B cell (primary cell): ENCODE measurements around the gene CRIM1. TPM values are rescaled to one million over a fixed set of nuclear protein-coding genes. Genes with fewer than 3 reads are reported as not detected.

Experiments used
- ATAC-seq: fragments of 200-7000 bp; cut with Tn5 transposase; one replicate; pipeline ENCODE4 v1.10.0; 2021; ENCODE audit warnings: low read depth, mild to moderate bottlenecking, moderate number of reproducible peaks, moderate library complexity
- CTCF ChIA-PET: fragments of 350-600 bp; sonication (Branson Sonifier 250); formaldehyde crosslinking; loops from one replicate; lab custom pipeline; 2021; ENCODE audit warnings: antibody characterized with exemption, inconsistent platforms; lab: Charles Lee
- POLR2A ChIA-PET: fragments of 350-600 bp; sonication (Branson Sonifier 250); formaldehyde crosslinking; loops from one replicate; lab custom pipeline; 2021; ENCODE audit warnings: antibody characterized with exemption; lab: Charles Lee
- DNase-seq: peaks from one replicate; pipeline ENCODE4 v3.0.0; 2013
- H2AFZ ChIP-seq: 2 replicates; pipeline ENCODE4 v1.6.1; 2012; ENCODE audit warnings: mild to moderate bottlenecking, low read depth, low read length; ENCODE audit not compliant: insufficient read depth, poor library complexity, severe bottlenecking
- H3K27ac ChIP-seq, 2 donors: 1 replicate in 1 of 2; 2 replicates in 1 of 2; pipeline ENCODE4 v1.5.1; 2012 to 2013; ENCODE audit warnings: low read length in 2 of 2, mild to moderate bottlenecking in 2 of 2, moderate library complexity in 1 of 2
- H3K27me3 ChIP-seq, 4 experiments: fragments of 200-600 bp in 1 of 4; sonication (generic) in 1 of 4; replicated peaks in 1 of 4; 1 replicate in 2 of 4; 2 replicates in 2 of 4; pipeline versions ENCODE4 v1.6.1 to v1.7.0; 2013 to 2016; ENCODE audit warnings: low read length in 3 of 4, mild to moderate bottlenecking in 2 of 4, mixed read lengths in 1 of 4, moderate library complexity in 1 of 4; ENCODE audit not compliant: insufficient read depth in 4 of 4, control insufficient read depth in 3 of 4; ENCODE audit errors: control extremely low read depth in 1 of 4
- H3K36me3 ChIP-seq, 2 experiments: replicated peaks in 1 of 2; 1 replicate in 1 of 2; 2 replicates in 1 of 2; pipeline versions ENCODE4 v1.6.1 to v1.7.1; 2013; ENCODE audit warnings: low read length in 1 of 2; ENCODE audit not compliant: insufficient read depth in 2 of 2, control insufficient read depth in 1 of 2; ENCODE audit errors: control extremely low read depth in 1 of 2, extremely low read depth in 1 of 2
- H3K4me1 ChIP-seq, 2 donors: fragments of 200-600 bp in 1 of 2; sonication (generic) in 1 of 2; 1 replicate in 1 of 2; 2 replicates in 1 of 2; pipeline versions ENCODE4 v1.5.1 to v1.6.1; 2013 to 2017; ENCODE audit warnings: low read length in 2 of 2; ENCODE audit not compliant: control insufficient read depth in 2 of 2, insufficient read depth in 2 of 2
- H3K4me2 ChIP-seq: replicated peaks from 2 replicates; pipeline ENCODE3; 2012; ENCODE audit warnings: mild to moderate bottlenecking, low read depth, low read length; ENCODE audit not compliant: poor library complexity, severe bottlenecking
- H3K4me3 ChIP-seq, 5 experiments: fragments of 200-600 bp in 1 of 5; sonication (generic) in 1 of 5; 1 replicate in 3 of 5; 2 replicates in 2 of 5; pipeline versions ENCODE4 v1.5.1 to v1.7.0; 2011 to 2016; ENCODE audit warnings: low read length in 4 of 5, mild to moderate bottlenecking in 4 of 5, low read depth in 2 of 5, control low read depth in 1 of 5, moderate library complexity in 1 of 5; ENCODE audit not compliant: insufficient read depth in 1 of 5; ENCODE audit errors: control extremely low read depth in 1 of 5, extremely low read depth in 1 of 5
- H3K79me2 ChIP-seq: fragments of 200-600 bp; sonication (generic); one replicate; pipeline ENCODE4 v1.6.0; 2016; ENCODE audit warnings: low read length; ENCODE audit not compliant: control insufficient read depth, insufficient read depth
- H3K9ac ChIP-seq: fragments of 200-600 bp; sonication (generic); 2 replicates; pipeline ENCODE4 v1.6.1; 2017; ENCODE audit warnings: mild to moderate bottlenecking, low read length, moderate library complexity
- H3K9me3 ChIP-seq, 3 donors: one replicate each; pipeline versions ENCODE4 v1.6.1 to v1.7.1; 2013; ENCODE audit warnings: low read length in 2 of 3; ENCODE audit not compliant: control insufficient read depth in 2 of 3, insufficient read depth in 1 of 3; ENCODE audit errors: control extremely low read depth in 1 of 3
- H4K20me1 ChIP-seq: 2 replicates; pipeline ENCODE4 v1.6.0; 2012; ENCODE audit warnings: mild to moderate bottlenecking, low read length; ENCODE audit not compliant: insufficient read depth, control insufficient read depth, poor library complexity, severe bottlenecking
- H3K27ac Mint-ChIP-seq: one replicate; pipeline ENCODE4 v1.8.0; 2021; ENCODE audit warnings: mixed read lengths
- H3K27me3 Mint-ChIP-seq: one replicate; pipeline ENCODE4 v1.8.0; 2021; ENCODE audit warnings: mixed read lengths
- H3K4me1 Mint-ChIP-seq: one replicate; pipeline ENCODE4 v1.8.0; 2021; ENCODE audit warnings: mixed read lengths
- H3K4me3 Mint-ChIP-seq: one replicate; pipeline ENCODE4 v1.8.0; 2021; ENCODE audit warnings: mixed read lengths
- H3K9me3 Mint-ChIP-seq: one replicate; pipeline ENCODE4 v1.8.0; 2022; ENCODE audit warnings: mixed read lengths; ENCODE audit not compliant: insufficient read depth
- CTCF ChIP-seq: fragments of 200-600 bp; IDR thresholded peaks from one replicate; pipeline ENCODE4 v1.8.0; 2022; ENCODE audit warnings: antibody characterized with exemption, mild to moderate bottlenecking
- EZH2 ChIP-seq: IDR thresholded peaks from 2 replicates; pipeline ENCODE4 v1.6.1; 2012; ENCODE audit warnings: borderline replicate concordance, low read depth, mild to moderate bottlenecking, moderate library complexity, low read length; ENCODE audit not compliant: insufficient read depth, poor library complexity, severe bottlenecking
- WGBS: methylation state at CpG from one replicate; pipeline ENCODE4 v1.1.5; 2013; ENCODE audit warnings: missing lambda C conversion rate; ENCODE audit not compliant: insufficient coverage; 5-methylcytosine and 5-hydroxymethylcytosine counted together
- intact Hi-C: fragments of 100-400 bp; cut with micrococcal nuclease; formaldehyde crosslinking; loops from one replicate; pipeline ENCODE4 v1.10.0; 2022
- polyA plus RNA-seq: library from polyadenylated mRNA; depleted of rRNA; stranded (reverse); fragments of >200 nt; gene quantifications from 2 replicates; pipeline ENCODE4 v1.2.3, GENCODE V29; 2012
- total RNA-seq, 2 donors: library from RNA; stranded (reverse); fragments of 120-200 nt in 1 of 2; gene quantifications; 1 replicate in 1 of 2; 2 replicates in 1 of 2; pipeline versions ENCODE4 v1.2.3 to v1.2.4, GENCODE V29; 2013 to 2022

The CRIM1 gene
- total and polyA plus RNA-seq, 2 donors (not counting 1 experiment from before 2014, with no cell fraction given): 1.3 to 5.0 TPM

- Histone ChIP-seq H3K36me3 (no peaks in the 10 kb centered on the region), H3K9ac (no peak overlapping the region), H3K79me2 (no peaks in the 10 kb centered on the region), H3K27me3 (no peaks in the 10 kb centered on the region), H2AFZ (no peak overlapping the region), H4K20me1 (no peaks in the 10 kb centered on the region), H3K9me3 (no peaks in the 10 kb centered on the region), H3K4me2 (no peak overlapping the region), H3K27ac (no peak overlapping the region), H3K4me3 (no peak overlapping the region), H3K4me1 (peaks cover 10 to 13% of the 10 kb centered on the region in 2 donors)
- Mint-ChIP-seq H3K27ac (no peak overlapping the region), H3K27me3 (peaks cover 11% of the 10 kb centered on the region), H3K4me1 (no peaks in the 10 kb centered on the region), H3K9me3 (no peaks in the 10 kb centered on the region), H3K4me3 (no peak overlapping the region)
- TF ChIP-seq EZH2 (no peak), CTCF (no peak)
- POLR2A ChIA-PET: no interaction called here
- 71% methylated on average over 3 of the region's 6 CpGs for WGBS
- DNase-seq: no peak
- intact Hi-C loops: no loop called here
- CTCF ChIA-PET: no interaction called here
- no peak for ATAC-seq
These were observed 106.8 kb downstream of the CRIM1 start for GRCh38 chr2:36462311-36462935.

GRCh38 chr2:36463365-36463764 is 107.8 kb downstream of the CRIM1 start:
- Histone ChIP-seq H3K79me2 (no peaks in the 10 kb centered on the region), H3K4me1 (peaks cover 10 to 13% of the 10 kb centered on the region in 2 donors), H3K27me3 (no peaks in the 10 kb centered on the region), H3K36me3 (no peaks in the 10 kb centered on the region), H3K27ac (no peak overlapping the region), H3K4me3 (no peak overlapping the region), H2AFZ (no peak overlapping the region), H3K9ac (no peak overlapping the region), H4K20me1 (no peaks in the 10 kb centered on the region), H3K9me3 (no peaks in the 10 kb centered on the region), H3K4me2 (no peak overlapping the region)
- CTCF ChIA-PET: no interaction called here
- POLR2A ChIA-PET: no interaction called here
- 77% methylated on average over 7 of the region's 7 CpGs for WGBS
- Mint-ChIP-seq H3K4me1 (no peaks in the 10 kb centered on the region), H3K9me3 (no peaks in the 10 kb centered on the region), H3K27ac (no peak overlapping the region), H3K27me3 (peaks cover 11% of the 10 kb centered on the region), H3K4me3 (no peak overlapping the region)
- DNase-seq (no peak), ATAC-seq (no peak)
- TF ChIP-seq CTCF: no peak
- no peak for TF ChIP-seq EZH2
- intact Hi-C loops: no loop called here
